Activated CD8-positive, alpha-beta memory T cell treated with anti-CD3 and anti-CD28 coated beads, Interleukin-2, amount 10 ng/mL, durations not matched to agents 7 days and 5 days (primary cell): ENCODE results near the gene SPSB2. TPM values are rescaled to one million over a fixed set of nuclear protein-coding genes. Genes with fewer than 3 reads are reported as not detected.

Experiments used
- ATAC-seq: fragments of 150-1000 bp; cut with Tn5 transposase; one replicate; pipeline ENCODE4 v1.10.0; 2021; ENCODE audit warnings: moderate library complexity
- CTCF ChIA-PET: fragments of 350-600 bp; sonication (Branson Sonifier 250); formaldehyde crosslinking; loops from one replicate; lab custom pipeline; 2021; ENCODE audit warnings: antibody characterized with exemption; lab: Charles Lee
- DNase-seq: peaks from one replicate; pipeline ENCODE4 v3.0.0-alpha.2; 2020
- H3K27ac Mint-ChIP-seq: one replicate; pipeline ENCODE4 v1.8.0; 2021; ENCODE audit warnings: mild to moderate bottlenecking, mixed read lengths
- H3K27me3 Mint-ChIP-seq: one replicate; pipeline ENCODE4 v1.8.0; 2021; ENCODE audit warnings: mixed read lengths
- H3K36me3 Mint-ChIP-seq: one replicate; pipeline ENCODE4 v1.8.0; 2021; ENCODE audit warnings: mild to moderate bottlenecking, mixed read lengths
- H3K4me1 Mint-ChIP-seq: one replicate; pipeline ENCODE4 v1.8.0; 2021; ENCODE audit warnings: mixed read lengths
- H3K4me3 Mint-ChIP-seq: one replicate; pipeline ENCODE4 v1.8.0; 2021; ENCODE audit warnings: mild to moderate bottlenecking, moderate library complexity, mixed read lengths
- H3K9me3 Mint-ChIP-seq: one replicate; pipeline ENCODE4 v1.8.0; 2022; ENCODE audit warnings: low read depth, mixed read lengths
- total RNA-seq, 2 experiments: library from RNA; stranded (reverse); gene quantifications; one replicate each; pipeline ENCODE4 v1.2.3, GENCODE V29; 2021

SPSB2 gene
- total RNA-seq, 2 experiments from 2014 or later: 10.5 to 14.4 TPM

DNA sequence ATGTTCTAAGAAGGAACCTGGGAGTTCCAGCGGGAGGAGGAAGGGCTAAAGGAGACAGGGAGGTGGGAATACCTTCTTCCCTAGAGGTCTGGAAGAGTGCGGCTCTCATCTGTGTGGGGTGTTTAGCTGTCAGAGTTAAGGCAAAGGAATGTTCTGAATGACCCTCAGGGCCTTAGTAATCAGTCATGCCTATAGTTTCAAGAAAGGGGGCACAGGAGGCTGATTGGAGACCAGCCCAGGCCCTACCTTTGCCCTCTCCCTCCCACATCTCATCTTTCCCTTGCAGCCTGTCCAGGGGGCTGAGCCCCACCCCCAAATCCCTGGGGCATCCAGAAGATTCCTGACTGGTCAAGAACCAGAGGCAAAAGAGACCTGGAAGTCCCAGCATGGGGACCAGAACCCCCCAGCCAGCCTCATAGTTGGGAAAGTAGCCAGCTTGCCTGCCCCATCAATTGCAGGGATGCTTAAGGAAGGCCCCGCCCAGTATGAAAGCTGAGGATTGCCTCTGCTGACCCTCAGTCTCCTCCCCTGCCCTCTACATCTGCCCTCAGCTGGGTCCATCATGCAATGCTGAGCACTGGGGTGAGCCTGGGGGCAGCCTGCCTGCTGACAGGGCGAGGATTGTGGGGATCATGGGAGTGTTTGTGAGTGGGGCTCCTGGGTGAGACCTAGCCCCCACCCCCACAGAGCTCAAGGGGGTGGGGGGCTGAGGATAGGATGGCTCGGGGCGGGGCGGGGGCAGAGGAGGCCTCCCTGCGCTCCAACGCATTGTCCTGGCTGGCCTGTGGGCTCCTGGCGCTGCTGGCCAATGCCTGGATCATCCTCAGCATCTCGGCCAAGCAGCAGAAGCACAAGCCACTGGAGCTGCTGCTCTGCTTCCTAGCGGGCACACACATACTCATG, 49.7 kb downstream of the SPSB2 start:
- no peak overlapping the region for H3K27ac Mint-ChIP-seq
- H3K4me3 Mint-ChIP-seq: no peak overlapping the region
- H3K27me3 Mint-ChIP-seq: peaks cover 66% of the 10 kb centered on the region
- ATAC-seq: no peak
- CTCF ChIA-PET: interaction anchor here (0.9 to 10.4 kb wide), 6 partner anchors 14 to 93 kb away, joined by 3 to 120 read pairs (median 39); partner anchors contain the start of genes GNB3 and MLF2
- no peaks in the 10 kb centered on the region for H3K36me3 Mint-ChIP-seq
- no peak for DNase-seq
- H3K4me1 Mint-ChIP-seq: peaks cover 21% of the 10 kb centered on the region
- H3K9me3 Mint-ChIP-seq: no peaks in the 10 kb centered on the region

DNA sequence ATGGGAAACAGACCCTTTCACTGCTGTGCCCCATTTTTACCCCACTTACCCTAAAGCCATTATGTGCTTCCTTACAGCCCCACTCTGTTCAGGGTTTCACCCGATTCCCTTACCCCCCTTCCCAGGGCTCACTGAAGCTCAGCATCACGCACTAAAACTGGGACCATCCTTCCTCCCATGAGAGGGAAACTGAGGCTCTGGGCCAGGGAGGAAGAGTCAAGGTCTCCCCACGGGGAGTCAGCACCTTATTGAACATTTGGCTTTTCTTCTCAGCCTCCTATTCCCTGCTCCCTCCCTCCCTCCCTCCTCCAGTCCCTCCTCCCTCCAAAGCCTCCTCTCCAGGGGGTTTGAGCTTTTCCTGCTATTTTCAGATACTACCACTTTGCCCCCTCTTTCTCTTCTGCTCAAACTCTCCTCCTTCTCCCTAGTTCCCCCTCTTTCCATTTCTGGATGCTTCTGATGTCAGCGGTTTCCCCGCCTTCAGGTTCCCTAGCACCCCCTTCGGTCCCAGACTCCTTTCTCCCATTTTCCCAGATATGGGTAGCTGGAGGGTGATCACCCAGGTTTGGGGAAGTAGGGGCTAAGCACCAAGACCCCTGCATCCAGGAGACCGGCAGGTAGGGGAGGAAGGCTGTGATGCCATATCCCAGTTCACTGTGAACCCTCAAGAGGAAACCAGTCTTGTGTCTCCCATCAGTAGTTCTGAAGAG, 50.5 kb downstream of the SPSB2 start:
- no peak overlapping the region for H3K27ac Mint-ChIP-seq
- no peak overlapping the region for H3K4me3 Mint-ChIP-seq
- CTCF ChIA-PET: interaction anchor here (0.7 to 10.4 kb wide), 9 partner anchors 9 to 265 kb away, joined by 3 to 120 read pairs (median 12); partner anchors contain the start of genes CDCA3, GNB3 and MLF2
- peaks cover 18% of the 10 kb centered on the region for H3K4me1 Mint-ChIP-seq
- no peaks in the 10 kb centered on the region for H3K36me3 Mint-ChIP-seq
- H3K27me3 Mint-ChIP-seq: peaks cover 62% of the 10 kb centered on the region
- no peaks in the 10 kb centered on the region for H3K9me3 Mint-ChIP-seq
- no peak for DNase-seq
- ATAC-seq: no peak

DNA sequence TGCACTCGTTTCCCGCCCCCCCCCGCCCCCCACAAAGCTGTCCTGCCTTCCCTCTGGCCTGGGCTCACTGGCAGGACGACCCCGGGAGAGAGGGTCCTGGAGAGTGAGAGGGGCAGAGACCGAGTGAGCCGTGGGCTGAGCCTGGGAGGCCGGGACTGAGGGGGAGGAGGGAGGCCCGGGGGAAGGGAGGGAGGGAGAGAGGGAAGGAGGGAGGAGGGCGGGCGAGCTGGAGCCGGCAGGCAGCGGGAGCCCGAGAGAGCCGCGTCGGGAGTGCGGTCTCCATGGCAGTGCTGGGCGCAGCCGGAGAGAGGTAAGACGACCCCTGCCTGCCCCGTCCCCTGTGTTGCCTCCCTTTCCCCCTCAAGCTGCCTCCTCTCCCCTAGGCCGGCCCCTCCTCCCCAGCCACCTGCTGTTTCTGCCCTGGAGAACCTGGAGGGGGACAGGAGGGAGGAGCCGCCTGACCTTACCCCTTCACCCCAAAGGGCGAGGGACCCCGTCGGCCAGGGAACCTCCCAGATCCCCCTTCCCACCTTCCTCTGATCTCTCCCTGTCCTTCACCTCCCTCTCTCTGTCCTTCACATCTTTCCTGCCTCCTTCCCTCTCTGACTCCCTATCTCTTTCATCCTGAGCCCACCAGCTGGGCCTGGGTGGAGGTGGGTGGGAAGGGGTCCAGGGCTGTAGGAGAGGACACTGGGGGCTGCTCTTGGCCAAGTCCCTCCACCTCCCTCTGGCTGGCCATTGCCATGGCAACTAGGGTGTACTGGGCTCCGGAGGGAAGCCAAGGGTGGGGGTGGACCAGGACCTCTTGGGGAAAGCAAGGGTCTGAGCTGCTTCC, 51.3 kb downstream of the SPSB2 start, which contains the start of gene GPR162:
Gene GPR162 (plus strand): TSS at position 231 of the 835 bp plus-strand sequence. CDS start 2,078 bp downstream, outside the sequence.
- Mint-ChIP-seq H3K9me3 (no peaks in the 10 kb centered on the region), H3K27me3 (peaks cover 54% of the 10 kb centered on the region)

More for the DNA sequence above, 51.3 kb downstream of the SPSB2 start, which contains the start of gene GPR162:
- peak within 1 kb of the TSS; percentile 8 for H3K4me3 Mint-ChIP-seq
- DNase-seq (no peak), ATAC-seq (no peak)
- H3K36me3 Mint-ChIP-seq: no peaks in the 10 kb centered on the region
- H3K27ac Mint-ChIP-seq: no peak within 1 kb of the TSS
- peaks cover 14% of the 10 kb centered on the region for H3K4me1 Mint-ChIP-seq
- CTCF ChIA-PET: interaction anchor here (0.7 to 10.4 kb wide), 10 partner anchors 9 to 264 kb away, joined by 3 to 120 read pairs (median 6); partner anchors contain the start of genes CDCA3 and MLF2

Other genes with a start within 250 kb of the SPSB2 start
- gene LPAR5, start 237.3 kb downstream of the SPSB2 start, total RNA-seq: 10 to 100 TPM; 15.8 to 18.5 TPM
- 1 to 10 TPM; 1.1 to 2.0 TPM for gene ACRBP, start 225.9 kb downstream of the SPSB2 start, total RNA-seq
- 10 to 100 TPM; 26.0 to 26.3 TPM for gene ING4, start 210.2 kb downstream of the SPSB2 start, total RNA-seq
- 10 to 100 TPM; 76.3 to 76.4 TPM for gene ZNF384, start 183.9 kb downstream of the SPSB2 start, total RNA-seq
- not detected for gene PIANP, start 172.5 kb downstream of the SPSB2 start, total RNA-seq
- gene COPS7A, start 149.3 kb downstream of the SPSB2 start, total RNA-seq: 10 to 100 TPM; 28.2 to 30.0 TPM
- 100 to 1,000 TPM; 102 to 113 TPM for gene MLF2, start 120.2 kb downstream of the SPSB2 start, total RNA-seq
- 100 to 1,000 TPM; 131 to 142 TPM for gene PTMS, start 106.9 kb downstream of the SPSB2 start, total RNA-seq
- 100 to 1,000 TPM; 320 to 420 TPM for gene LAG3, start 100.8 kb downstream of the SPSB2 start, total RNA-seq
- gene CD4, start 83.8 kb downstream of the SPSB2 start, total RNA-seq: 1 to 10 TPM in 1 of 2 experiments, under 1 TPM in 1; 0.82 to 1.8 TPM
- under 1 TPM in 1 of 2 experiments, not detected in 1; 0.82 TPM for gene GPR162, start 51.5 kb downstream of the SPSB2 start, total RNA-seq
- under 1 TPM; 0.23 to 0.99 TPM for gene P3H3, start 44.9 kb downstream of the SPSB2 start, total RNA-seq
- gene GNB3, start 32.4 kb downstream of the SPSB2 start, total RNA-seq: under 1 TPM in 1 of 2 experiments, not detected in 1; 0.12 TPM
- gene CDCA3, start 22.0 kb downstream of the SPSB2 start, total RNA-seq: 100 to 1,000 TPM in 1 of 2 experiments, 10 to 100 TPM in 1; 89.1 to 125 TPM
- gene USP5, start 21.2 kb downstream of the SPSB2 start, total RNA-seq: 100 to 1,000 TPM in 1 of 2 experiments, 10 to 100 TPM in 1; 98.8 to 129 TPM
- 1,000 to 10,000 TPM; 1,086 to 1,277 TPM for gene TPI1, start 5.8 kb downstream of the SPSB2 start, total RNA-seq
- 1 to 10 TPM; 4.9 to 8.7 TPM for gene LRRC23, start 31.5 kb upstream of the SPSB2 start, total RNA-seq
- 100 to 1,000 TPM; 106 to 171 TPM for gene ENO2, start 41.3 kb upstream of the SPSB2 start, total RNA-seq
- gene ATN1, start 54.7 kb upstream of the SPSB2 start, total RNA-seq: 10 to 100 TPM; 38.3 to 40.1 TPM
- not detected for gene RNU7-1, start 70.5 kb upstream of the SPSB2 start, total RNA-seq
- gene C12orf57, start 70.7 kb upstream of the SPSB2 start, total RNA-seq: 100 to 1,000 TPM; 120 to 132 TPM
- gene PTPN6, start 78.1 kb upstream of the SPSB2 start, total RNA-seq: 100 to 1,000 TPM; 283 to 367 TPM
- 100 to 1,000 TPM; 211 to 271 TPM for gene PHB2, start 97.4 kb upstream of the SPSB2 start, total RNA-seq
- 10 to 100 TPM; 59.9 to 69.5 TPM for gene EMG1, start 97.6 kb upstream of the SPSB2 start, total RNA-seq
- 10 to 100 TPM; 29.3 to 32.0 TPM for gene LPCAT3, start 145.2 kb upstream of the SPSB2 start, total RNA-seq
- 1 to 10 TPM; 1.6 to 2.5 TPM for gene C1S, start 187.4 kb upstream of the SPSB2 start, total RNA-seq
- gene C1R, start 219.1 kb upstream of the SPSB2 start, total RNA-seq: 1 to 10 TPM; 4.0 to 5.3 TPM
- 10 to 100 TPM; 21.8 to 27.4 TPM for gene C1RL, start 235.9 kb upstream of the SPSB2 start, total RNA-seq